ENCODE data around the gene MAP7.

DNA sequence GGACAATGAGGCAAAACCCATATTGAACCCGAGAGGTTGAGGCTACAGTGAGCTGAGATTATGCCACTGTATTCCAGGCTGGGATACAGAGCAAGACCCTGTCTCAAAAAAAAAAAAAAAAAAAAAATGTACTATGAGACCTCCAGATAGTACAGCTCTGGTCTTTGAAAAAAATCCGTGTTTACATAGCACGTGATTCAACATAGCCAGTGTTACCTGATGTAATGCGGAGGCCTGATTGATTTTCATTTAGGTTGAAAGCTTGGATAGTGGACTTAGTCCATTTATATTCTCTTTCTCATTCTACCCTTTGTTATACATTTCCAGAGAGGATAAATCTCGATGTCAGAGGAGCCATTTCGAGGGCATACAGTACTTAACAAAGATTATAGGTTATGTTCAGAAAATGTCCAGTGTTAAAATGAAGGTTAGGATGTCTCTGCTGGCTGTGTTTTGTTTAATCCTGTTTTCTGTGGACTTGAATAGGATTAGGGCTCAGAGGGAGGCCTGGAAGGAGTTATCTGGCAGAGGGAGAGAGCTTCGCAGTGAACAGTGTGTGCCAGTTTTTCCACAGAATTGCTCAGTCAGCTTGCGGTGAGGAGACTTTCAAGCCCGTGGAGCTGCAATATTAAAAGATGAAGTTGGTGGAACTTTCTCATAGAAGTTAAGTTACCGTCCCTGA, 226.7 kb downstream of the MAP7 start:
- no peak for TF ChIP-seq POLR2A (IDR thresholded peaks at IDR 0.05; ENCODE audit: low read depth, low read length)
- no peak for TF ChIP-seq TAF1 (IDR thresholded peaks at IDR 0.05; ENCODE audit: borderline replicate concordance, low read depth, low read length)

Data from GM12892 (cell line).